Breast epithelium (tissue), 3 donors: Measurements from ENCODE around the gene TAS2R4.

Experiments
- POLR2AphosphoS5 ChIP-seq, 3 donors: sonication (generic); formaldehyde crosslinking; IDR thresholded peaks; one replicate each; pipeline ENCODE4 v1.6.1; 2017; ENCODE audit warnings: antibody characterized with exemption in 3 of 3
- TF ChIP-seq, protein P1 (sequence below), 3 donors: fragments of 450-650 bp; IDR thresholded peaks; one replicate each; pipeline ENCODE4 v1.5.1; 2016 to 2017; ENCODE audit warnings: antibody characterized with exemption in 3 of 3, mild to moderate bottlenecking in 3 of 3, moderate library complexity in 3 of 3

DNA sequence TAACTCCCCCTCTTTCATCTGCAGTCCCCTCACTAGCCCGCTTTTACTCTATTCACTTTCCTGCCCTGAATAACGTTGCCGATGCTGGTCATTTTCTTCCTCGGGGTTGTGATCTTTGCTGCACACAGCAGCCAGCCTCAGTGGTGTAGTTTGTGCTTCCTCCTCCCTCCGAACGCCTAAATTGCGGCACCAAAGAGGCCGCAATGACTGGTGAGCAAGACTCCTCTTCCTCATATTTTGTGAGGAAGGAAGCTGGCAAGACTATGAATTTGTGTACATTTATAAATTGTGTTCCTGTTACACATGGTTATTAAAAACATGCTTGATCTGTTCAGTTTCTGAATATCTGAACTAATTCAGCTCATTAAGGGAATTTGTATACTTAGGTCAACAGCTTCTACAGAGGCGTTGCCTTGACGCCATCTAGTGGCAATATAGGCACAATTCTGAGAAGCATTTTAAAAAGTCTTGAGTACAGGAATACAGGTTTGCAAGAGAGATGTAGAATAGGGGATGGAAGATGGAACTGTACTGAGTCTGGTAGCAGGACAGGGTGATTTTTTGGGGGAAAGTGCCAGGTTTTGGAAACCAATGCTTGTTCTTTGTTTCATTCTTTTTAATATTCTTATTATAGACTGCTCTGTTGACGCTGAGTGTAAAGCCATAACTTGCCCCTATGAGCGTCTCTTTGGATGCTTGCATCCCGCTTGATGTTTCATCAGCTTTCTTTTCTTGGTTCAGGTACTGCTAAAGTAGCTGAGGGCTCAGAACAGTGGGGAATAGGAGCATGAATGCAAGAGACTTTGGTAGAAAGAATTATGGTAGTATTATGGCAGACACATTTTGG lies 9.5 kb downstream of the TAS2R4 start:
- TF ChIP-seq, protein P1, sequence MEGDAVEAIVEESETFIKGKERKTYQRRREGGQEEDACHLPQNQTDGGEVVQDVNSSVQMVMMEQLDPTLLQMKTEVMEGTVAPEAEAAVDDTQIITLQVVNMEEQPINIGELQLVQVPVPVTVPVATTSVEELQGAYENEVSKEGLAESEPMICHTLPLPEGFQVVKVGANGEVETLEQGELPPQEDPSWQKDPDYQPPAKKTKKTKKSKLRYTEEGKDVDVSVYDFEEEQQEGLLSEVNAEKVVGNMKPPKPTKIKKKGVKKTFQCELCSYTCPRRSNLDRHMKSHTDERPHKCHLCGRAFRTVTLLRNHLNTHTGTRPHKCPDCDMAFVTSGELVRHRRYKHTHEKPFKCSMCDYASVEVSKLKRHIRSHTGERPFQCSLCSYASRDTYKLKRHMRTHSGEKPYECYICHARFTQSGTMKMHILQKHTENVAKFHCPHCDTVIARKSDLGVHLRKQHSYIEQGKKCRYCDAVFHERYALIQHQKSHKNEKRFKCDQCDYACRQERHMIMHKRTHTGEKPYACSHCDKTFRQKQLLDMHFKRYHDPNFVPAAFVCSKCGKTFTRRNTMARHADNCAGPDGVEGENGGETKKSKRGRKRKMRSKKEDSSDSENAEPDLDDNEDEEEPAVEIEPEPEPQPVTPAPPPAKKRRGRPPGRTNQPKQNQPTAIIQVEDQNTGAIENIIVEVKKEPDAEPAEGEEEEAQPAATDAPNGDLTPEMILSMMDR (IDR thresholded peaks at IDR 0.05), result peak in 2 of 3 donors; percentile 35 to 48
- no peak for TF ChIP-seq POLR2AphosphoS5 (IDR thresholded peaks at IDR 0.05)
